A673 (cell line): ENCODE measurements around the gene SPPL2B. TPM values are rescaled to one million over a fixed set of nuclear protein-coding genes. Genes with fewer than 3 reads are reported as not detected.

Source experiments
- BruUV-seq: library from RNA; stranded (reverse); fragments of 400-500 nt; replicated peaks from 2 replicates; lab custom pipeline; 2021; lab: Mats Ljungman, UMichigan
- CTCF ChIA-PET: fragments of 300-600 bp; sonication (Branson Sonifier 250); formaldehyde crosslinking; loops from one replicate; lab custom pipeline; 2022; ENCODE audit warnings: antibody characterized with exemption; lab: Charles Lee
- POLR2A ChIA-PET: fragments of 300-600 bp; sonication (Branson Sonifier 250); formaldehyde crosslinking; loops from one replicate; lab custom pipeline; 2022; ENCODE audit warnings: antibody characterized with exemption; ENCODE audit not compliant: low non-redundant PET; lab: Charles Lee
- DNase-seq: peaks from one replicate; pipeline ENCODE4 v3.0.0-alpha.2; 2015; ENCODE audit warnings: low spot score
- H3K27ac ChIP-seq: fragments of 200-600 bp; sonication (generic); 2 replicates; pipeline ENCODE4 v1.5.1; 2016; ENCODE audit warnings: mixed run types, low read depth, mild to moderate bottlenecking, mixed read lengths, antibody characterized with exemption, low read length; ENCODE audit not compliant: poor library complexity, severe bottlenecking
- H3K27me3 ChIP-seq: fragments of 200-600 bp; sonication (generic); replicated peaks from 2 replicates; pipeline ENCODE4 v1.6.1; 2017; ENCODE audit warnings: mixed run types, low read depth, mild to moderate bottlenecking, mixed read lengths, antibody characterized with exemption, low read length; ENCODE audit not compliant: insufficient read depth, poor library complexity
- H3K36me3 ChIP-seq: fragments of 200-600 bp; sonication (generic); 2 replicates; pipeline ENCODE4 v1.6.1; 2016; ENCODE audit warnings: mixed run types, mild to moderate bottlenecking, mixed read lengths, antibody characterized with exemption, low read length; ENCODE audit not compliant: insufficient read depth, poor library complexity, severe bottlenecking
- H3K4me1 ChIP-seq: fragments of 200-600 bp; sonication (generic); 2 replicates; pipeline ENCODE4 v1.6.1; 2017; ENCODE audit warnings: mixed run types, mild to moderate bottlenecking, mixed read lengths, antibody characterized with exemption, low read length; ENCODE audit not compliant: insufficient read depth, poor library complexity, severe bottlenecking
- H3K4me3 ChIP-seq: fragments of 200-600 bp; sonication (generic); 2 replicates; pipeline ENCODE4 v1.5.1; 2016; ENCODE audit warnings: low read depth, mixed run types, mild to moderate bottlenecking, mixed read lengths, low read length; ENCODE audit not compliant: poor library complexity, severe bottlenecking
- H3K9me3 ChIP-seq: fragments of 200-600 bp; sonication (generic); 2 replicates; pipeline ENCODE4 v1.6.1; 2016; ENCODE audit warnings: mixed run types, low read depth, mild to moderate bottlenecking, mixed read lengths, antibody characterized with exemption, low read length; ENCODE audit not compliant: poor library complexity, severe bottlenecking
- CTCF ChIP-seq: fragments of 300-800, 200-600 bp; sonication (generic); conservative IDR thresholded peaks from 2 replicates; pipeline ENCODE4 v1.5.1; 2017; ENCODE audit warnings: low read depth, mild to moderate bottlenecking, antibody characterized with exemption, low read length, moderate library complexity, mixed read lengths
- EZH2 ChIP-seq: fragments of 200-600 bp; sonication (generic); IDR thresholded peaks from 2 replicates; pipeline ENCODE4 v1.6.1; 2017; ENCODE audit warnings: borderline replicate concordance, low read depth, mild to moderate bottlenecking, mixed read lengths, antibody characterized with exemption, low read length; ENCODE audit not compliant: poor library complexity, severe bottlenecking
- intact Hi-C: fragments of 100-400 bp; cut with micrococcal nuclease; formaldehyde crosslinking; loops from one replicate; pipeline ENCODE4 v1.10.0; 2022; ENCODE audit not compliant: unreplicated experiment
- total RNA-seq: library from RNA; stranded (reverse); gene quantifications from 2 replicates; pipeline ENCODE4 v1.2.3, GENCODE V29; 2021

The SPPL2B gene
- total RNA-seq, 1 experiment from 2014 or later = 86.8 TPM

GRCh38 chr19:2311093-2311492 is 17.4 kb upstream of the SPPL2B start:
- BruUV-seq = no TSS peak
- POLR2A ChIA-PET = no interaction called here

GRCh38 chr19:2312820-2313501 is 15.5 kb upstream of the SPPL2B start:
- no peaks in the 10 kb centered on the region for H3K9me3 ChIP-seq
- TF ChIP-seq EZH2 (no peak), CTCF (no peak)
- POLR2A ChIA-PET = interaction anchor here (0.5 kb wide), 1 partner anchor 144 kb away, joined by 10 read pairs; the partner anchor contains the start of gene LMNB2
- H3K4me3 ChIP-seq = no peak overlapping the region
- no peaks in the 10 kb centered on the region for H3K36me3 ChIP-seq
- no peak overlapping the region for H3K27ac ChIP-seq
- no peak for DNase-seq
- intact Hi-C loops = no loop called here
- CTCF ChIA-PET = no interaction called here
- no peaks in the 10 kb centered on the region for H3K4me1 ChIP-seq
- no peaks in the 10 kb centered on the region for H3K27me3 ChIP-seq
- no TSS peak for BruUV-seq

More at GRCh38 chr19:2311093-2311492, 17.4 kb upstream of the SPPL2B start:
- H3K4me1 ChIP-seq = no peaks in the 10 kb centered on the region
- no peak for TF ChIP-seq CTCF
- no peak for TF ChIP-seq EZH2
- DNase-seq = no peak
- H3K27ac ChIP-seq = no peak overlapping the region
- H3K27me3 ChIP-seq = no peaks in the 10 kb centered on the region
- H3K36me3 ChIP-seq = no peaks in the 10 kb centered on the region
- intact Hi-C loops = no loop called here
- CTCF ChIA-PET = no interaction called here
- H3K4me3 ChIP-seq = no peak overlapping the region
- H3K9me3 ChIP-seq = no peaks in the 10 kb centered on the region

- intact Hi-C loops = no loop called here
- no TSS peak for BruUV-seq
- TF ChIP-seq EZH2 (no peak), CTCF (no peak)
- Histone ChIP-seq H3K36me3 (no peaks in the 10 kb centered on the region), H3K9me3 (no peaks in the 10 kb centered on the region), H3K4me3 (no peak overlapping the region), H3K27ac (no peak overlapping the region), H3K27me3 (no peaks in the 10 kb centered on the region), H3K4me1 (no peaks in the 10 kb centered on the region)
- ChIA-PET POLR2A (no interaction called here), CTCF (no interaction called here)
- no peak for DNase-seq
Measured at GRCh38 chr19:2315121-2315817, 13.2 kb upstream of the SPPL2B start.
